ENCODE results near the gene NIBAN1. TPM values are rescaled to one million over a fixed set of nuclear protein-coding genes. Genes with fewer than 3 reads are reported as not detected.

The NIBAN1 gene, protein sequence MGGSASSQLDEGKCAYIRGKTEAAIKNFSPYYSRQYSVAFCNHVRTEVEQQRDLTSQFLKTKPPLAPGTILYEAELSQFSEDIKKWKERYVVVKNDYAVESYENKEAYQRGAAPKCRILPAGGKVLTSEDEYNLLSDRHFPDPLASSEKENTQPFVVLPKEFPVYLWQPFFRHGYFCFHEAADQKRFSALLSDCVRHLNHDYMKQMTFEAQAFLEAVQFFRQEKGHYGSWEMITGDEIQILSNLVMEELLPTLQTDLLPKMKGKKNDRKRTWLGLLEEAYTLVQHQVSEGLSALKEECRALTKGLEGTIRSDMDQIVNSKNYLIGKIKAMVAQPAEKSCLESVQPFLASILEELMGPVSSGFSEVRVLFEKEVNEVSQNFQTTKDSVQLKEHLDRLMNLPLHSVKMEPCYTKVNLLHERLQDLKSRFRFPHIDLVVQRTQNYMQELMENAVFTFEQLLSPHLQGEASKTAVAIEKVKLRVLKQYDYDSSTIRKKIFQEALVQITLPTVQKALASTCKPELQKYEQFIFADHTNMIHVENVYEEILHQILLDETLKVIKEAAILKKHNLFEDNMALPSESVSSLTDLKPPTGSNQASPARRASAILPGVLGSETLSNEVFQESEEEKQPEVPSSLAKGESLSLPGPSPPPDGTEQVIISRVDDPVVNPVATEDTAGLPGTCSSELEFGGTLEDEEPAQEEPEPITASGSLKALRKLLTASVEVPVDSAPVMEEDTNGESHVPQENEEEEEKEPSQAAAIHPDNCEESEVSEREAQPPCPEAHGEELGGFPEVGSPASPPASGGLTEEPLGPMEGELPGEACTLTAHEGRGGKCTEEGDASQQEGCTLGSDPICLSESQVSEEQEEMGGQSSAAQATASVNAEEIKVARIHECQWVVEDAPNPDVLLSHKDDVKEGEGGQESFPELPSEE
- total RNA-seq: 17.7 and 58.9 TPM in 2 replicates

DNA sequence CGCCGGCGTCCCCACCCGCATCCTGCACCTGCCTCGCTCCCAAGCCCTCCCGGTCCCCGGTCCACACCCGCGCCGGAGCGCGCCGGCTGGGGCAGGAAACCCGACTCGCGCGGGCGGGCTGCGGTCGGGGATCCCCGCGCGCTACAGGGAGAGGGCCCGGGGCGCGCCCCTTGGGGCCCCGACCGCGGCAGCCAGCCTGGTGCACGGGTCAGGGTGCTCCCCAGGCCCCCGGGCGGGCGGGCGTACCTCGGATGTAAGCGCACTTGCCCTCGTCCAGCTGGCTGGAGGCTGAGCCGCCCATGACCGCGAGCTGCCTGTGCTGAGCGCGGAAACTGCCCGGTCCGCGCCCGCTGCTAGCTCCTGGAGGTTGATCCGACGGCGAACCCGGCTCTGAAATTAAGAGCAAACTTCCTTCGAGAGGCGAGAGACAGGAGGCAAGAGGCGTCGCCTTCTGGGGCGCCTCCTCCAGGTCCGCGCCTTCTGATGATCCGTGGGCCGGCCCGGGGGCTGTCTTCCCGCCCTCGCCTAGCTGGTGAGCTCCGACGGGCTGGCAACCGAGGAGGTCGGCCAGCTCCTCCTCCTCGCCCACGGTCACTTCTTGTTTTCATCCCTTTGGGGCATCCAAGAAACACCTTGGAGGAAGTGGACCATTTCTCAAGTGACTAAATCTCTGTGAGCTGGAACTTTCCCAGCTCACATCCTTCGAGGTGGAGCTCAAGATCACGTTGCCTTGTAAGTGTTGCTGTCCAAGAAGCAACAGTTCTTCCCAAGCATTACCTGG is at the start of gene NIBAN1:
TSS of gene NIBAN1 (minus strand) at position 453 of the 781 bp plus-strand sequence. CDS start at position 301, 152 bp downstream.
- DNase-seq (ENCODE audit: low read depth): peak; percentile 56
- TF ChIP-seq, protein P1, sequence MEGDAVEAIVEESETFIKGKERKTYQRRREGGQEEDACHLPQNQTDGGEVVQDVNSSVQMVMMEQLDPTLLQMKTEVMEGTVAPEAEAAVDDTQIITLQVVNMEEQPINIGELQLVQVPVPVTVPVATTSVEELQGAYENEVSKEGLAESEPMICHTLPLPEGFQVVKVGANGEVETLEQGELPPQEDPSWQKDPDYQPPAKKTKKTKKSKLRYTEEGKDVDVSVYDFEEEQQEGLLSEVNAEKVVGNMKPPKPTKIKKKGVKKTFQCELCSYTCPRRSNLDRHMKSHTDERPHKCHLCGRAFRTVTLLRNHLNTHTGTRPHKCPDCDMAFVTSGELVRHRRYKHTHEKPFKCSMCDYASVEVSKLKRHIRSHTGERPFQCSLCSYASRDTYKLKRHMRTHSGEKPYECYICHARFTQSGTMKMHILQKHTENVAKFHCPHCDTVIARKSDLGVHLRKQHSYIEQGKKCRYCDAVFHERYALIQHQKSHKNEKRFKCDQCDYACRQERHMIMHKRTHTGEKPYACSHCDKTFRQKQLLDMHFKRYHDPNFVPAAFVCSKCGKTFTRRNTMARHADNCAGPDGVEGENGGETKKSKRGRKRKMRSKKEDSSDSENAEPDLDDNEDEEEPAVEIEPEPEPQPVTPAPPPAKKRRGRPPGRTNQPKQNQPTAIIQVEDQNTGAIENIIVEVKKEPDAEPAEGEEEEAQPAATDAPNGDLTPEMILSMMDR (IDR thresholded peaks at IDR 0.05; ENCODE audit: insufficient read depth, low read depth, low read length): no peak
- H3K4me3 ChIP-seq (ENCODE audit: low read depth, low read length): peak within 1 kb of the TSS; percentile 76

DNA sequence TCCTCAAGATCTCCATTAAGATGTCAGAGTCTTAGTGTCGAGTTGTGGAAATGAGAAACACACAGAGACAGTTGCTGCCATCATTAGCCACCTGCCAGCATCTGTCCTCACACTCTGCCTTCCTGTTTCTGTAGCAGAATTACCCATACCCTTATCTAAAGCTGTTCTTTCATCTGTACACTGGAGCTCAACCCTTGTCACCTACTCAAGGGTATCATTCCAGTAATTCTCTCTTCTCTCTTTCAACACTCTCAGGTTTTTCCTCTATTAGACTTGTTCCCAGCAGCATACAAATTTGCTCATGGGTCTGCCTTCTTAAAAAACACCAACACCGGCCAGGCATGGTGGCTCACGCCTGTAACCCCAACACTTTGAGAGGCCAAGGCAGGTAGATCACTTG is 43.7 kb upstream of the NIBAN1 start:
- no peak for DNase-seq (ENCODE audit: low read depth)
- no peak overlapping the region for H3K4me3 ChIP-seq (ENCODE audit: low read depth, low read length)
- TF ChIP-seq, protein P1 (IDR thresholded peaks at IDR 0.05; ENCODE audit: insufficient read depth, low read depth, low read length): no peak

DNA sequence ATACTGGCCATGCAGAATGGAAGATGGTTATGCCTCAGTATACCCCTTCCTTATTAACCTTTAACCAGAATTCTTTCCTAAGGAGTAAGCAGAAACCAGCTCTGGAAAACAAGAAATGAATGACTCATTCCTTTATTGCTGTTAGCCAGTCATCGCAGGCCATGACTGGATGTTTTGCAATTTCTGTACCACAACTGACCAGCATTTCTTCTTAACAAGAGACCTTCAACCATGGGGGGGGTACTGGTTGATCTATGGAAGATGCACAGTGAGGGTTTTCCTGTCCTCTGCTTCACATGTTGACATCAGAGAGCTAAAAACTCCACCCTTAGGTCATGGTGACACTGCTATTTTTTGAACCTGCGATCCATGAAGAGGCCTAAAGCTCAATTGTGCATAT is 43.0 kb upstream of the NIBAN1 start:
- TF ChIP-seq, protein P1 (IDR thresholded peaks at IDR 0.05; ENCODE audit: insufficient read depth, low read depth, low read length): no peak
- no peak overlapping the region for H3K4me3 ChIP-seq (ENCODE audit: low read depth, low read length)
- peak; percentile 84 for DNase-seq (ENCODE audit: low read depth)

DNA sequence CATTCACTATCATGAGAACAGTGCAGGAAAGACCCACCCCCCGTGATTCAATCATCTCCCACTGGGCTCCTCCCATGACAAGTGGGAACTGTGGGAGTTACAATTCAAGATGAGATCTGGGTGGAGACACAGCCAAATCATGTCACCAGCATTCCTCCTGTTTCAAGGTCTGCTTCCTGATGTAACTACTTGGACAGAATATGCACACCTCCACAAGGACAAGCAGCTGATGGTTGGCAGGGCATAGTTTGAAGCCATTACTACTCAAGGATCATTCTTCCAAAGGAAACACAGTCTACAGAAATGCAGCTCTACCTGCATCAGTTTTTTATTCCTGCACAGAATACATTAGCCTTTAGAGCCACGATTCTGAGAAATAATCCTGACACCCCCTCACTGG is 42.6 kb upstream of the NIBAN1 start:
- H3K4me3 ChIP-seq (ENCODE audit: low read depth, low read length): no peak overlapping the region
- TF ChIP-seq, protein P1 (IDR thresholded peaks at IDR 0.05; ENCODE audit: insufficient read depth, low read depth, low read length): no peak
- DNase-seq (ENCODE audit: low read depth): no peak

DNA sequence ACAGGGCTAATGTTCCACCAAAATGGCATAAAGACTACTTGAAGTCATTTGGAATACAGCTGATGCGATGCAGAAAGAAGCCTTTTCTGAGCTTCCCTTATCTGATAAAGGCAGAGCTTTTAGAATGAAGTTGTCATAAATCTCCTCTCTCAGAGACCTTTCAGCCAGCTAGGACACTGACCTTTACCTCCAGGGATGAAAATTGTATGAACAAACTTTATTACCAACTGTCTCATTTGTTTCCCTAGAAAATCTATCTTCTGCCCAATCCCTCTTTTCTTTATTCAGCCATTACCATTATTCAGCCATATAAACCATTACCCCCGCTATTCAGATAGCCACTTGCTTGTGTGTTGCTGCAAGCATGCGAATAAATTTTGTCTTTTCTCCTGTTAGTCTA is 41.3 kb upstream of the NIBAN1 start:
- DNase-seq (ENCODE audit: low read depth): peak; percentile 10
- TF ChIP-seq, protein P1 (IDR thresholded peaks at IDR 0.05; ENCODE audit: insufficient read depth, low read depth, low read length): no peak
- H3K4me3 ChIP-seq (ENCODE audit: low read depth, low read length): no peak overlapping the region

DNA sequence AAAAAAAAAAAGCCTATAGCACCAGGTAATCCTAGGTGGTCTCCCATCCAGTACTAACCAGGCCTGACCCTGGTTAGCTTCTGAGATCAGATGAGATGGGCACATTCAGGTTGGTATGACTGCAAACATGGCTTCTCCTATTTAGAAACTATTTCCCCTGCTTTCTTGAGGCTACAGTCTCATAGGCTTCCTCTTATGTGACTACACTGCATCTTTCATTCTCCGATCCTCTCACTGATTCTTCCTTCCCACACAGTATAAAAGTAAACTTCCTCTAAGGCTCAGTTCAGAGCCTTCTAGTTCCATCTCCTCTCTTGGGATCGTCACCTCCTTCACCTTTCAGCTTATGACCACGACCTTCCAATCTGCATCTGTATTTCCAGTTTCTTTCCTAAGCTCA is 40.6 kb upstream of the NIBAN1 start:
- TF ChIP-seq, protein P1 (IDR thresholded peaks at IDR 0.05; ENCODE audit: insufficient read depth, low read depth, low read length): no peak
- DNase-seq (ENCODE audit: low read depth): no peak
- no peak overlapping the region for H3K4me3 ChIP-seq (ENCODE audit: low read depth, low read length)

Measured in fibroblast of villous mesenchyme (primary cell).